ENCODE data around the gene HUWE1. TPM values are rescaled to one million over a fixed set of nuclear protein-coding genes. Genes with fewer than 3 reads are reported as not detected.

Gene HUWE1
- total RNA-seq, 8 experiments from 2014 or later: 68.7 to 181 (median 100) TPM

DNA sequence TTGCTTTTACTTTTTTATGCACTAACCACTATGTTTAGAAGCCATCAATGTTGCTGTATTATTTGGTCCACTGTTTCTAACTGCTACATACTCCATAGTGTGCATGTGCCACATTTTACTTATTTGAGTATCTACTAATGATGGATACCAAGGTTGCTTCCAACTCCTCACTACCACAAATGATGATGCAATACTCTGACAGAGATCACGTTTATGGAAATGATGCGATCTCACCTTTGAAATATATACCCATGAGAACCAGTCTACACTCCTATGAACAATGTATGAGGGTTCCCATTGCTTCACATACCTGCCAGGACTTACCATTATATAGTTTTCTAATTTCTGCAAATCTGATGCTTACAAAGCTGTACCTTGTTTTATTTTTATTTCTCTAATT, 44.2 kb downstream of the HUWE1 start:
- WGBS, 10 experiments: 13 to 100% (median 75%) methylated on average over 1 to 2 of the region's 2 CpGs; no CpG with 5 or more reads in 6 of the 10 experiments
- in situ Hi-C loops (cut with MboI; ENCODE audit: low pct_unique_long_range_greater_than_20kb in 2 of 9, low sequenced_read_pairs in 9 of 9, unreplicated experiment in 9 of 9): no loop called here
- peak in 2 of 8 experiments; percentile 32 to 56 for ATAC-seq (replicated peaks in 6 of 8)
- no peak overlapping the region for H3K4me3 ChIP-seq
- no peak overlapping the region for H3K27ac ChIP-seq
- no peaks in the 10 kb centered on the region for H3K4me1 ChIP-seq (replicated peaks in 1 of 2)

DNA sequence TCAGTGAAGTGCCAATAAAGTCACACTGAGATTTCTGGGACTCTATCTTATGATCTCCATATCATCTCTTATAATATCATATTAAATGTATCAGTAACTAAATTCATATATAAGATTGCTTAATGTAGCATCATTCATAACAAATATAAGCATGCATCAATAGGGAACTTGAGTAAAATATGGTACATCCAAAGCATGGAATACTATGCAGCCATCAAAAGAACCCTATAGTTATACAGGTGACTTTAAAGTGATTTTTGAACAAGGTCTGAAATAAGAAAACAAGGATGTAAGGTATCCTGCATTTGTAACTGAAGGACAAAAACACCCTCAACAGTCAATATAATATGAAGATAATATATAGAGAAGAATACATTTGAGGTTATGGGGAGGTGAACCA, 47.3 kb downstream of the HUWE1 start:
- Histone ChIP-seq H3K4me3 (no peak overlapping the region), H3K4me1 (replicated peaks in 1 of 2) (no peaks in the 10 kb centered on the region), H3K27ac (no peak overlapping the region)
- ATAC-seq (replicated peaks in 6 of 8): no peak
- in situ Hi-C loops (cut with MboI; ENCODE audit: low pct_unique_long_range_greater_than_20kb in 2 of 9, low sequenced_read_pairs in 9 of 9, unreplicated experiment in 9 of 9): no loop called here

DNA sequence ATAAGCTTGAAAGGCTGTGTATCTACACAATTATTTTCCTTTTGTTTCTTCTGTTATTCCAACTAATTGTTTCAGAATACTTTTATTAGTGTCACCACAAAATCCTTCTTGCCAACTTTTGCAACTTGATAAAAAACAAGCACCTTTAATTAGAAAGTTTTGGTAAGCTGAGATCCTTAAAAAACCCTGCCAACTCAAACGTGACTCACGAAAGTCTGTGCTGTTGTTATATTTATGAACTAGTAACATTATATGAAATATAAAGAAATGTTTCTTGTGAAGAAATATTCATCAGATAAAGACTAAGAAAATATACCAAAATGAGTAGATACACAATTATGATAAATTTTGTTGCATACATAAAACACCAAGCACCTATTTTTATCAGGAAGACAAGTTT, 49.0 kb downstream of the HUWE1 start:
- no peak overlapping the region for H3K4me3 ChIP-seq
- H3K27ac ChIP-seq: no peak overlapping the region
- in situ Hi-C loops (cut with MboI; ENCODE audit: low pct_unique_long_range_greater_than_20kb in 2 of 9, low sequenced_read_pairs in 9 of 9, unreplicated experiment in 9 of 9): no loop called here
- ATAC-seq (replicated peaks in 6 of 8): no peak
- H3K4me1 ChIP-seq (replicated peaks in 1 of 2): no peaks in the 10 kb centered on the region
- 44 to 100% (median 88%) methylated on average over 2 of the region's 2 CpGs; no CpG with 5 or more reads in 6 of the 10 experiments for WGBS, 10 experiments

DNA sequence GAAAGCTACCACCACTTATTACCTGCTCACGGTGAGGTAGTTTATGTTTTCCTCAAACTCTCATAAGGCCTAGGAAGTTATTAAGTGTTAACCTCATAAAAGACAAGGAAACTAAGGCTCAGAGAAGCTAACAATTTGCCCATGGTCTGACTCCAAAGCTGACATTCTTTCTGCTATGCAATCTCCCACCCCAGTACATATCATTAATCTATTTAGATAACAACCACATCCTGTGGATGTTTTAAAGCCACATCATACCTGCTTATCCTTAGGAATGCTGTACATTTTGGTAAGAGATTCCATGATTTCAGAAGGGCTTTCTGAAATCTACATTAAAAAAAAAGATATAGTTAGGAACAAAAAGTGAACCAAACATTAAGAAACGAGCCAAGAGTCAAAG, 55.4 kb downstream of the HUWE1 start:
- in situ Hi-C loops (cut with MboI; ENCODE audit: low pct_unique_long_range_greater_than_20kb in 2 of 9, low sequenced_read_pairs in 9 of 9, unreplicated experiment in 9 of 9): no loop called here
- Histone ChIP-seq H3K4me3 (no peak overlapping the region), H3K4me1 (replicated peaks in 1 of 2) (no peaks in the 10 kb centered on the region), H3K27ac (no peak overlapping the region)
- 20 to 100% (median 85%) methylated on average over 1 to 2 of the region's 2 CpGs; no CpG with 5 or more reads in 6 of the 10 experiments for WGBS, 10 experiments
- no peak for ATAC-seq (replicated peaks in 6 of 8)

DNA sequence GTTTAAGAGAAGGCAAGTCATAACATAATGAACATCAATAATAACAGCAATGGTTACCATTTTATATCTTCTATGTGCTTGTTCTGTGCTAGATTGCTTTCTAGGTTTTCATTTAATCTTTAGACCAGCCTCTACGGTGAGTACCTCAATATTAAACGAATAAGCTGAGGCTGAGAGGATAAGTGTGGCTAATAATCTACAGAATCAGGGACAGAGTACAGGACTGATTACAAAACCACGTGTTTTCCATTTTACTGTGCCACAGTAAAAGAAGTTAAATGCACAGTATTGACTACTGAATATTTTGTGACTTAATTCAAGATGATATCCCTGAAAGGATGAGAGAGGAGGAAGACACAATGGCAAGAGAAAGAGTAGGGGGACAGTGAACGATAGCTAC, 56.3 kb downstream of the HUWE1 start:
- WGBS, 10 experiments: 40 to 100% (median 100%) methylated on average over 1 to 4 of the region's 4 CpGs; no CpG with 5 or more reads in 2 of the 10 experiments

DNA sequence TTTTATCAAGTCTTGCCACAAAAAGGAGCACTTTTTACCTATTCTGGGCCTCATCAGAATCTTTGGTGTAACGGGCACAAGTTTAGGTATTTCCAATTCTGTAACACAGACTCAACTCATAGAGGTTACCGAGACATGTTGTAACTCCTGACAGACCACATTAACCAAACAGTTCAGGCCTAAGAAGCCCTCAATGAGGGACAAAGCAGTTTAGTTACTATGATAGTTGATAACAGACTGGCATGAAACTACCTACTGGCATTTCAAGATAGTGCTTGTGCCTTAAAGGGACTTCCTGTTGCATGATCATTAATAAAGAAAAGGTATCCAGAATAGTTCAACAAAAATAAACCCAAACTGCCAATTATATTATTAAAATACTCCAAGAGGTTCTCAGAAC, 64.1 kb downstream of the HUWE1 start:
- Histone ChIP-seq H3K4me3 (no peak overlapping the region), H3K27ac (no peak overlapping the region), H3K4me1 (replicated peaks in 1 of 2) (no peaks in the 10 kb centered on the region)
- 49 to 100% (median 80%) methylated on average over 1 to 2 of the region's 2 CpGs; no CpG with 5 or more reads in 6 of the 10 experiments for WGBS, 10 experiments
- no peak for ATAC-seq (replicated peaks in 6 of 8)
- in situ Hi-C loops (cut with MboI; ENCODE audit: low pct_unique_long_range_greater_than_20kb in 2 of 9, low sequenced_read_pairs in 9 of 9, unreplicated experiment in 9 of 9): no loop called here

More for the DNA sequence above, 56.3 kb downstream of the HUWE1 start:
- Histone ChIP-seq H3K4me1 (replicated peaks in 1 of 2) (no peaks in the 10 kb centered on the region), H3K4me3 (no peak overlapping the region), H3K27ac (no peak overlapping the region)
- in situ Hi-C loops (cut with MboI; ENCODE audit: low pct_unique_long_range_greater_than_20kb in 2 of 9, low sequenced_read_pairs in 9 of 9, unreplicated experiment in 9 of 9): no loop called here
- ATAC-seq (replicated peaks in 6 of 8): no peak

DNA sequence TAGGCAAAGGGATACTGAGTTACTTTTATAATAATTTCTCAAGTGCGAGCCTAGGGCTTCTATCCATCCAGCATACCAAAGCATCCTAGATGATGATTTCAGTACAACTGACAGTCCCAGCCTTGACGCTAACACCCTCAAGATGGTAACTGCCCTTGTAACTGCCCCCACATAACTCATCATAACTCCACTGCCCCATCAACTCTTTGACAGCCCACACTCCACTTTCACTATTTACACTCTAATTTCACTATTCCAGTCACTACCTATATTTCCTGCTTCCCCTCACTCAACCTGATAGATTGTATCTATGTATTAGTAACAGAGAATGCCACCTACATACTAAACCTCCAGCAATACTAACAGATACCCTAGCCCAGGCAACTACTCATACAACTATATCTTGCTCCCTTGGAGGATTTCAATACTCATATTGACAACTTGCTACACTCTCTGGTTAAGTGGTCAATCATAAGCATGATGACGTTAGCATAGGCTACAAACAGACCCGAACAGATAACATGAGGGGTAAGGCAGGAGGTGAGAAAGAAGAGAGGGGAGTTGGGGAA, 65.0 kb downstream of the HUWE1 start:
- no peak overlapping the region for H3K27ac ChIP-seq
- ATAC-seq (replicated peaks in 6 of 8): no peak
- in situ Hi-C loops (cut with MboI; ENCODE audit: low pct_unique_long_range_greater_than_20kb in 2 of 9, low sequenced_read_pairs in 9 of 9, unreplicated experiment in 9 of 9): no loop called here
- H3K4me3 ChIP-seq: no peak overlapping the region
- no peaks in the 10 kb centered on the region for H3K4me1 ChIP-seq (replicated peaks in 1 of 2)
- WGBS, 10 experiments: 20 to 43% methylated on average over 1 to 4 of the region's 4 CpGs; no CpG with 5 or more reads in 8 of the 10 experiments

DNA sequence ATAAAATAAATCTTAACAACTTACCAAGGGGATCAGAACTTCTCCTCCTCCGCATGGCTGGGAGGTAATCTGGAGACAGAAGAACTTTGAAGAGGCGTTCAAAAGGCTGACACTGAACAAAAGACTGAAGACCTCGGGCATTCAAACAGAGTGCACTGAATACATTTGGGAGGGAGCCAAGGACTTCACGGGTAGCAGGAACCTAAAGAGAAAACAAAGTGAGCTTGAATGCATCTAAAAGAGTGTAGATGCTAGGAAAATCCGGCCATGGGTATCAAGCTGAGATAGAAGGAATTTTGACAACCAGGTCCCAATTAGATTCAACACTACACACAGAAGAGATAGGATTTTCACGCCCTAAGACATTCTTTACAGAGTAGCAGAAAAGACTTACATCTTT, 69.6 kb downstream of the HUWE1 start:
- no peak for ATAC-seq (replicated peaks in 6 of 8)
- in situ Hi-C loops (cut with MboI; ENCODE audit: low pct_unique_long_range_greater_than_20kb in 2 of 9, low sequenced_read_pairs in 9 of 9, unreplicated experiment in 9 of 9): no loop called here
- H3K27ac ChIP-seq: no peak overlapping the region
- H3K4me3 ChIP-seq: no peak overlapping the region
- 28 to 94% (median 60%) methylated on average over 1 to 6 of the region's 6 CpGs; no CpG with 5 or more reads in 5 of the 10 experiments for WGBS, 10 experiments
- H3K4me1 ChIP-seq (replicated peaks in 1 of 2): no peaks in the 10 kb centered on the region

DNA sequence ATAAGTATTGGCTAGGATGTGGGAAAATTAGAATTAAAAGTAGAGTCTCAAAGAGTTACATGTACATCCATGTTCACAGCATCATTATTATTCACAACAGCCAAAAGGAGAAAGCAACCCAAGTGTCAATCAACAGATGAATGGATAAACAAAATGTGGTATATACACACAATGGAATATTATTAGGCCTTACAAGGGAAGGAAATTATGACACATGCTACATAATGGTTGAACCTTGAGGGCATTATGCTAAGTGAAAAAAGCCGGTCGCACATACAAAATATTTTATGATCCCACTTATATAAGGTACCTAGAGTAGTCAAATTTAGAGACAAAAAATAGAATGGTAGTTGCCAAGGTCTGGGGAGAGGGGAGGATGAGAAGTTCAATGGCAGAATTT, 80.1 kb downstream of the HUWE1 start:
- in situ Hi-C loops (cut with MboI; ENCODE audit: low pct_unique_long_range_greater_than_20kb in 2 of 9, low sequenced_read_pairs in 9 of 9, unreplicated experiment in 9 of 9): no loop called here
- Histone ChIP-seq H3K4me1 (replicated peaks in 1 of 2) (no peaks in the 10 kb centered on the region), H3K27ac (no peak overlapping the region), H3K4me3 (no peak overlapping the region)
- ATAC-seq (replicated peaks in 6 of 8): no peak
- WGBS, 10 experiments: 70 to 100% (median 88%) methylated on average over 1 to 2 of the region's 2 CpGs; no CpG with 5 or more reads in 5 of the 10 experiments

DNA sequence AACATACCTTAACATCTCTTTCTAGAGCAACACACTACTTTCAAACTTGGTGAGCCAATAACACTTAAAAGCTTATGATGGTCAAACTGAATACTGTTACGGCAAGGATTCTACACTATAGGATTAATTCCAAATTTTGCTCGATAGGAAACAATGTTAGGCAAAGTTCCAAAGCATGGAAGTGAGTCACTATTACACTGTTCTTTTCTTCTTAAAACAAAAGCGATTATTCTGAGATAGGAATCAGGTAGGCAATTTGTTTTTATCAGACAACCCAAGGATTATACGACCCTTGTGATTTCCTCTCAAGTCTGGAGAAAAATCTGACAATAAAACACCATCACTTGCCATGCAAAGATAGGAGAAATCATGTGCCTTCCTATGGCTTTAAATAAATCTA, 81.5 kb downstream of the HUWE1 start:
- ATAC-seq (replicated peaks in 6 of 8): no peak
- no peaks in the 10 kb centered on the region for H3K4me1 ChIP-seq (replicated peaks in 1 of 2)
- 50 to 86% (median 53%) methylated on average over 1 to 4 of the region's 4 CpGs; no CpG with 5 or more reads in 6 of the 10 experiments for WGBS, 10 experiments
- no peak overlapping the region for H3K27ac ChIP-seq
- no peak overlapping the region for H3K4me3 ChIP-seq
- in situ Hi-C loops (cut with MboI; ENCODE audit: low pct_unique_long_range_greater_than_20kb in 2 of 9, low sequenced_read_pairs in 9 of 9, unreplicated experiment in 9 of 9): no loop called here

DNA sequence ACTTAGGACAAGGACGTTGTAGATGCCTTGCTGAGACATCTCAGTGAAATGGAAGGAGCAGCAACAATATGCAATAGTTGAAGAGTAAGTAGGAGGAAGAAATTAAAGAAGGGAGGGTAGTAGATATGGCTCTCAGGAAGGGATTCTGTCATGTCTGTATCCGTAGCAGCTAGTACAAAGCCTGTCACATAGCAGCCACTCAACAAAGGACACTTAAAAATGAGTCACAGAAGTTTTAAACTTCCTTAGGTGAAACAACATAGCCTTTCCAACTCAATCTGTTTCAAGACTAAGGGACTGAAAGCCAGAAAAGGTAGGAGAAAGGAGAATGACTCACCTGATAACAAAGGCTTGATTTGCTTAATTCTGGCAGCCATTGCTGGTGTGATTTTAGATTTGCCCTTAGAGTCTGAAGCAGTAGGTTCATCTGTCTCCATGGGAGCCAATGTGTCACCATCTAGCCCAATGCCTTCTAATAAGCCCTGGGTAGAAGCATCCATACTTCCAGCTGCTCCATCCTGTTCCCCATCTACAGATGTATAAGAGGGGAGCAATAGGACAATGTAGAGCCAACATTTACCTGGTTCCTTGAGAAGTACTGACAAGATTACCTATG, 86.6 kb downstream of the HUWE1 start:
- Histone ChIP-seq H3K4me1 (replicated peaks in 1 of 2) (no peaks in the 10 kb centered on the region), H3K27ac (no peak overlapping the region), H3K4me3 (no peak overlapping the region)
- ATAC-seq (replicated peaks in 6 of 8): no peak
- in situ Hi-C loops (cut with MboI; ENCODE audit: low pct_unique_long_range_greater_than_20kb in 2 of 9, low sequenced_read_pairs in 9 of 9, unreplicated experiment in 9 of 9): no loop called here
- WGBS, 10 experiments: 56 to 100% (median 93%) methylated on average over 1 to 2 of the region's 2 CpGs; no CpG with 5 or more reads in 5 of the 10 experiments

DNA sequence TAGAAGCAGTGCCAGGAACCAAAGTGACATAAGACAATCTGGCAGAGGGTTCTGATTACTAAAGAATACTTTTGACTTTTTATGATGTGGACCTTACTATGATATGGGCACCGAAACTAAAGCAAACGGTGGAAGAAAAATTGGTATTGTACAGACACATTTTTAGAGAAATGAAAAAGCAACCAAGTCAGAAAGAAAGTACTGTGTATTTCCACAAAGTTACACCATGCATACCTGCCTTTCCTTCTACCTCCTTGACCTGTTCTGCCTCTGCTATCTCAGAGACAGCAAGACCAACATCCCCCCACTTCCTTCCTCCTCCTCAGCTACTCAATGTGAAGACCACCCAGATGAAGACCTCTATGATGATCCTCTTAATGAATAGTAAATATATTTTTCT, 88.3 kb downstream of the HUWE1 start:
- ATAC-seq (replicated peaks in 6 of 8): no peak
- Histone ChIP-seq H3K4me3 (no peak overlapping the region), H3K27ac (no peak overlapping the region), H3K4me1 (replicated peaks in 1 of 2) (no peaks in the 10 kb centered on the region)
- in situ Hi-C loops (cut with MboI; ENCODE audit: low pct_unique_long_range_greater_than_20kb in 2 of 9, low sequenced_read_pairs in 9 of 9, unreplicated experiment in 9 of 9): no loop called here
- WGBS, 10 experiments: 40 to 100% (median 50%) methylated on average over 2 of the region's 2 CpGs; no CpG with 5 or more reads in 7 of the 10 experiments

DNA sequence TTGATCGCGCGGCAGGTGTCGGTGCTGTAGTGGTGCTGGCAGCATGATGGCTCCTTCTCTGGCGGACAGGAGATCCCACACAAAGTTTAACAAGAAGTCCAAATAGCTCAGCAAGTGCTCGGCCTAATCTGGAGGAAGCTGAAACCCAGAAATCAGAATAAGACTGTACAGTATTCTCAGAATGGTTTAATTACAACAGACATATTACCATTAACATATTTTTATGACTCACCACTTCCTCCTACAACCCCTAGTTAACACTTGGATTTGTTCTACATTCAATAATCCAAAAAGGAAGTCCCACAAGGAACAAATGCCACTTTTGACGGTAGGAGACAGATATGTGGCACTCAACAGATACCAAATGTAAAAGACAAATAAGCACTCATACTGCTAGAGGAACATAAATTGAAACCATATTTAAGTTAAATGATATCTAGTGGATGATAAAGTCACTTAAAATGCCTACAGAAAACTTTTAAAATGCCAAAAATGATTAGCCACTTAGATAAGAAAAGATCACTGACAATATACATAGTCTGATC, 91.2 kb downstream of the HUWE1 start:
- ATAC-seq (replicated peaks in 6 of 8): peak in 2 of 8 experiments; percentile 31 to 55
- WGBS, 10 experiments: 40 to 100% (median 83%) methylated on average over 1 to 4 of the region's 7 CpGs; no CpG with 5 or more reads in 7 of the 10 experiments
- in situ Hi-C loops (cut with MboI; ENCODE audit: low pct_unique_long_range_greater_than_20kb in 2 of 9, low sequenced_read_pairs in 9 of 9, unreplicated experiment in 9 of 9): no loop called here
- H3K27ac ChIP-seq: no peak overlapping the region
- no peaks in the 10 kb centered on the region for H3K4me1 ChIP-seq (replicated peaks in 1 of 2)
- H3K4me3 ChIP-seq: no peak overlapping the region

DNA sequence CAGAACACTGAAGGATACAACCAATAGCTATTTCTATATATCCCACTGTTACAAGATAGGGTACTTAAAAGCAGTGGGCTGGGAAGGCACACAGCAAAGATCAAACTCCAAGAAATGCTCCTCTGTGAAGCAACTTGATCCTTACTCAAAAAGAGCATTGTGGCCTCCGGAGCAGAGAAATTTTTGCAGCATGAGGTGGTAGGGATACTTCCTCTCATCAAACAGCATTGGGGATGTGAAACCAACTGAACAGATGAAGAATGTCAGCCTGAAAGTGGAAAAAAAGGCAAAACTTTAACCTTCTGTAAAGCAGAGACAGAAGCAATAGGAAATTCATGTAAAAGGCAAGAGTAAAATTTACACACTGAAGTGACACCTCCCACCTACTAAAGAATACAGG, 92.2 kb downstream of the HUWE1 start:
- no peak for ATAC-seq (replicated peaks in 6 of 8)
- no peak overlapping the region for H3K4me3 ChIP-seq
- WGBS, 10 experiments: 0 to 83% (median 54%) methylated on average over 1 of the region's 1 CpG; no CpG with 5 or more reads in 6 of the 10 experiments
- in situ Hi-C loops (cut with MboI; ENCODE audit: low pct_unique_long_range_greater_than_20kb in 2 of 9, low sequenced_read_pairs in 9 of 9, unreplicated experiment in 9 of 9): no loop called here
- H3K4me1 ChIP-seq (replicated peaks in 1 of 2): no peaks in the 10 kb centered on the region
- no peak overlapping the region for H3K27ac ChIP-seq
